KOPT-K1 (cell line): ENCODE measurements around the gene MTMR10.

Experiments
- H3K27ac ChIP-seq: fragments of 200-600 bp; sonication (generic); 2 replicates; pipeline ENCODE4 v1.5.1; 2016; ENCODE audit warnings: antibody characterized with exemption, mild to moderate bottlenecking, low read depth, low read length; ENCODE audit not compliant: poor library complexity, severe bottlenecking
- H3K36me3 ChIP-seq: fragments of 200-600 bp; sonication (generic); 2 replicates; pipeline ENCODE4 v1.5.1; 2017; ENCODE audit warnings: antibody characterized with exemption, mild to moderate bottlenecking, low read length, moderate library complexity; ENCODE audit not compliant: insufficient read depth
- H3K9me3 ChIP-seq: fragments of 200-600 bp; sonication (generic); 2 replicates; pipeline ENCODE4 v1.5.1; 2017; ENCODE audit warnings: antibody characterized with exemption, low read length, mild to moderate bottlenecking; ENCODE audit not compliant: insufficient read depth, poor library complexity, severe bottlenecking

The MTMR10 gene

DNA sequence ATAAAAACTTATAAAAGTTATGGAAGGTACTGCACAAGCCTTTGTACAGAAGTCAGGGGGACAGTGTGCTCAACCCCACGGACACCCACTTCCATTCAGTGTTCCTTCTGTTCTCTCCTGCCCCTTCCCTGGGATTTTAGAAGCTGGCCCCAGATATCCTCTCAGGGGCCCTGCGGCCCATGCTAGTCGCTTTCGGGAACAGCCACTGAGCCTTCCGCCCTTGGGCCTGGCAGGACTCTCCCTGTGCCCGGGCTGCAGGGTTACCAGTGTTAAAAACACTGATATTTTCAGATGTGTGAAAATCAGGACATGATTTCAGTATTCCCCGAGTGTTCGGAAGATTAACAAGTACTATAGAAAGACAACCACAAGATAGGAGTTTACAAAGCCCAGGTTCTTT lies 65.3 kb downstream of the MTMR10 start:
- Histone ChIP-seq H3K27ac (no peak overlapping the region), H3K36me3 (peaks cover 92% of the 10 kb centered on the region), H3K9me3 (no peaks in the 10 kb centered on the region)

DNA sequence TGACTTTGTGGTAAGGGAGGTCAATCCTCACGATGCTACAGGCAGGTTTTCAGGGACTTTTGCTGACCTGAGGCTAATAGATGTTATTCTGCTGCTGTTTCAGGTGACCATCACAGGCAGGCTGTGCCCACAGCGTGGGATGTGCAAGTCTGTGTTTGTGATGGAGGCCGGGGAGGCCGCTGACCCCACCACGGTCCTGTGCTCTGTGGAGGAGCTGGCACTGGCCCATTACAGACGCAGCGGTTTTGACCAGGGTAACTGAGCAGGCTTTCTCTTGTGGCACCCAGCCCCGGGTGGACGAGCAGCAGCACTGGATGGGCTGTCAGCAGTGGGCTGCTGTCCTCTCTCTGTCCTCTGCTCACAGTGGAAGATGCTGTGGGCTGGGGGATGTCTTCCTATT lies 65.7 kb downstream of the MTMR10 start:
- Histone ChIP-seq H3K9me3 (no peaks in the 10 kb centered on the region), H3K27ac (no peak overlapping the region), H3K36me3 (peaks cover 93% of the 10 kb centered on the region)

DNA sequence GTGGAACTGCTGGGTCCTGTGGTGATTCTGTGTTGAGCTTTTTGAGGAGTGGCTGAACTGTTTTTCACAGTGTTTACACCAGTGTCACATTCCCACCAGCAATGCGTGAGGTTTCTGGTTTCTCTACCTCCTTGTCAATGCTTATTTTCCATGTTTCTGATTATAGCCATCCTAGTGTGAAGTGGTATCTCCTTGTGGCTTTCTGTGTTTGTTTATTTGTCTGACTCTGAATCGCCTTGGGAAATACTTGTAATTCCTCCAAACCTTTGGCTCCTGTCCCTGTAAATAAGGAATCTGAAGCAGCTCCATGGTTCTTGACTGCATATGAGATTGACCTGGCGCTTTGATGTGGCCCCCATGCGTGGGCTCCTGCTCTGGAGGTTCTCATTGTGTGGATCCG lies 67.1 kb downstream of the MTMR10 start:
- no peaks in the 10 kb centered on the region for H3K9me3 ChIP-seq
- no peak overlapping the region for H3K27ac ChIP-seq

DNA sequence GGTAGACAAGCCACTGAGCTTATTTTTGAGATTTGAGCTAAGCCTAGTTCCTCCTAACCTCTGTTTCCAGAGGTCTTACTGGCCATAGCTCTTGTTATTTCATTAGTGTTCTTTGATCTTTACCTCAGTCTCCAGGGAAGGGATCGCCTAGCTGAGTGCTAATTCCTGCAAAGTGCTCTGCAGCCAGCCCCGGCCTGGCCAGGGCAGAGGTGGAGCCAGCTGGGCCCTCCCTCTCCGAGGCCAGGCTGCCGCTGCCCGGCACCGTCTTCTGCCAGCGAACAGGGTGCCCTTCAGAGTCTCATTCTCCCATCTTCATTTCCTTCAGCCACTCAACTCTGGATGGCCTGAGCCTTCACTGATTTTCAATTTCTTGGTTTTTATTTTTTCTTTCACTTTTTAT lies 68.0 kb downstream of the MTMR10 start:
- H3K27ac ChIP-seq, result no peak overlapping the region
- H3K9me3 ChIP-seq, result no peaks in the 10 kb centered on the region
- peaks cover 99% of the 10 kb centered on the region for H3K36me3 ChIP-seq

More for the DNA sequence above, 67.1 kb downstream of the MTMR10 start:
- H3K36me3 ChIP-seq, result peaks cover 98% of the 10 kb centered on the region

DNA sequence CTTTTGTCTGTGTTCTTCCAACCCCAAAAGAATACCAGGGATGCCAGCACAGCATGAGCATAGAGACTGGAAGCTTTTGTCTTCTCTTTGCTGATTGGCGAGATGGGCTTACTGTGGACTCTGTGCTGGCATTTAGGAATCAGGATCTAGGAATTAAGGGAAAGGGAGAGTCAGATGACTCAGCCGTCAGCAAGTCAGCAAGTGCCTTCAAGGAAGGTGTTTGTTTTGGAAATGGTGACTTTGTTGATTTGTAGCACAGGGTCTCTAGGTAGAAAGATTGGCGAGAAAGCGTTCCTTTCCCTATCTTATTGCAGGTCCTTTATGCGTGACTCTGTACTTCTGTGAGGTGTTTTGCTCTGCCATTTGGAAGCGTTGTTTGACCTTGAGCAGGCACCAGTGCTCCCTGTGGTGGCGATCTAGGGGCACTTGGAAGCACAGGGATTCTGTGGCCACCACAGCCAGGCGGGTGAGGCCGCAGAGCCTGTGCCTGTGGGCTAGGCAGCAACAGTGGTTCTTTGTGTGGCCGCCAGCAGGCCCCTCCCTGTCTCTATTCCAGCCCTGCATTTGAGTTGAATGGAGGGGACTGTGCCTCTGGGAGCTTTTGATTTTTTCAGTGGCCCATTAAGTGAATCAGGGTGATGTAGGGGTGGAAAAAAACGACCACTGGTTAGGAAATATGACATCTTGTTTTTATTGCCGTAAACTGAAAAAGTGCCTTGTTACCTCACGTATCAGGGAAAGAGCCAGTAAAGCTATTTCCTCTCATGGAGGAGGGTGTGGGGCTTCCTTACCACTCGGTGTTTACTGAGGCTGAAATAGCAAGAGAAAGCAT lies 68.7 kb downstream of the MTMR10 start:
- Histone ChIP-seq H3K36me3 (peaks cover 98% of the 10 kb centered on the region), H3K9me3 (no peaks in the 10 kb centered on the region), H3K27ac (no peak overlapping the region)

DNA sequence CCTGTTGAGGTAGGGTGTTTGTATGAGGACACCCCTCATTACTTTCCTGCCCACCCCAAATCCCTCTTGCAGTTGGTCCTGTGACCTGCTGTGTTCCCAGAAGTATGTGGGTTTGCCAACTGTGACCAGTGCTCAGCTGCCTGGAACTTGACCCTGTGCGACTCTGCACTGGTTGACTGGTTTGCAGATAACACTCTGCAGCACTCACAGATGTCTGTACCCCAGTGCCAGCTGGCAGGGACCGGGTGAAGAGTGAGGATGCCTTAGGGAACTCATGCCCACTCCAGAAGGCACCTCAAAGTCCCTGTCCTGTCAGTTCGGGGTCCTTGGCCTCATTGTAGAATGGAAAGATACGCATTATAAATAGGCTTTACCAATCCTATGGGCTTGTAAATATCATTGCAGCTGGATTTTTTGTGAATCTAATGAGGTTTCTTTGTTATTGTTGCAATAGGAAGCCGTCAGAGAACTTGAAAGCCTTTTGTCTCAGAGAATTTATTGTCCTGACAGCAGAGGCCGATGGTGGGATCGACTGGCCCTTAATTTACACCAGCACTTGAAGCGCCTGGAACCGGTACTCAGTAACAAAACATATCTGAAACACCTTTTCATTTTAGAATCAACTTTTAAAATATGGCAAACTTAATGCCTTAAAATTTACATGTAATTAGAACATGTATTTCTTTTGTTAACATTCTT lies 69.5 kb downstream of the MTMR10 start:
- H3K9me3 ChIP-seq, result no peaks in the 10 kb centered on the region
- peaks cover 96% of the 10 kb centered on the region for H3K36me3 ChIP-seq
- no peak overlapping the region for H3K27ac ChIP-seq

DNA sequence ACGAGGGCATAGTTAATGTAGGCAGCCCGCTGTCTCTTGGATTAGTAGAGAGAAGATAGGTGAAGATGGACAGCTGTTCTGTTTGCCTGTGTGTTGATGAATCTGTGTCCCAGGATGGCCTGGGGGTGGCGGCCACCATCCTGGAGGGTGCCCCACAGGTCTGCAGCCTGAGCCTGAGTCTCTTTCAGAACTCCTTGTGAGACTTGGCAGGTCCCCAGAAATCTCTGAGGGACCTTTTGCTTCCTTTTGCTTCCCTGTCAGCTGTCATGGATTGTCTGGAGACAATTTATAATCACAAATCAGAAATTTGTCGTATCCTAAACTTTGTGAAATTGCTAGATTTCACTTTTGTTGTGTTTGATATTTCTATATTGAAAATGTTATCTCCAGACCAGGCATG lies 70.3 kb downstream of the MTMR10 start:
- no peaks in the 10 kb centered on the region for H3K9me3 ChIP-seq
- no peak overlapping the region for H3K27ac ChIP-seq
- peaks cover 96% of the 10 kb centered on the region for H3K36me3 ChIP-seq

DNA sequence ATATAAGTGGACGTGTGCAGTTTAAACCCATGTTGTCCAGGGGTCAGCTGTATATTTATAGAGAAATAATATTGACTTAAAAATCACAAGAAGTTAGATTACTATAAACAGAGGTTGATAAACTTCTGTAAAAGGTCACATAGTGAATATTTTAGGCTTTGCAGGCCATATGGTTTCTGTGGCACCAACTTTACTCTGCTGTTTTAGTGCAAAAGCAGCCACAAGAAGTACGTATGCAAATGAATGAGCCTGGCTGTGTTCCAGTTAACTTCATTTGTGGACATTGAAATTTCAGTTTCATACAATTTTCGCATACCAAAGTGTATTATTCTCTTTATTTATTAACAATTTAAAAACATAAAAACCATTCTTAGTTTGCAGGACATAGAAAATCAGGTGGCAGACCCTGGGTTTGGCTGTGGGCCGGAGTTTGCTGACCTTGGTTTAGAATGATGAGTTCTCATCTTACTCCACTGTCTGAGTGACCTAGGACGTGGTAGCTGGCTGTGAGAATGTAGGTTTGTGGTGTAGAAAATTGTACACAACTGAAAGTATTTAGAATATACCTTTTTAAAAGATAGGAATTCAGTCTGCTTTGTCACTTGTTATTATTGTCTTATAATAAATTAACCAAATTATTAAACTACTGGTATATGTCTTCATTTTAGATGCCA lies 71.4 kb downstream of the MTMR10 start:
- Histone ChIP-seq H3K27ac (no peak overlapping the region), H3K9me3 (no peaks in the 10 kb centered on the region), H3K36me3 (peaks cover 95% of the 10 kb centered on the region)

DNA sequence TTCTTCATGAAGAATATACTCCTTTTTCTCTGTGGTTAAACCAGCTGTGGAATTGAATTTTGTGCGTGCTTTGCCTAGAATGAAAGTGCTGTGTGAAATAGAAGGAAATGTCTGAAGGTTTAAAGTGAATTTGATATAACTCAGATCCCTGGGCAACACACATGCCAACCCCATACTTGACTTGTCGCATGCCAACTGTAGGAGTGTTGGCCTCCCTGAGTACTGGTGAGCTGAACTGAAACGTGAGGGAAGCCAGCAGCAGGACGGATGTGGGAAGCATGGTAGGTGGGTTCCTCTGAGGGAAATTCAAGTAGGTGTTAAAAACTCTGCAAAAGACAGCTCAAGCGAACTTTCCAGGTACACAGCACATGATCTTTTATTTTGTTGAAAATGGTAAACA lies 73.1 kb downstream of the MTMR10 start:
- H3K27ac ChIP-seq, result no peak overlapping the region
- H3K9me3 ChIP-seq, result no peaks in the 10 kb centered on the region
- H3K36me3 ChIP-seq, result peaks cover 95% of the 10 kb centered on the region

DNA sequence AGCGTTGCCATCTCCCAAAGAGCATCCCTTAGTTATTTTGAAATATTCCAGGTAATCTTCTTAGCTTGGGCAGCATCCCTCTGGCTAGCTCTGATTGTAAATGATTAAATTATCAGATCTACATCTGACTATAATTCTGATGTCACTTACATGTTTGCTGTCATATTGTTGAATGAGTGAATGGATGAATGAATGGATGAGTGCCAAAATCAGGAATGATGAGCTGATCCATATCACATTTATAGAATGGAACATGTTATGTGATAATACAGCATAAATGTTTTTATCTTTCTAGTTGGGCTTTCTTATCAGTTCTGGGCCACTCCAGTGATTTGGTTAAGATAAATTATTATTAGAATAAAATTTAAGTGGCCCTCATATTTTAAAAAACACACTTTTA lies 73.8 kb downstream of the MTMR10 start:
- no peak overlapping the region for H3K27ac ChIP-seq
- peaks cover 95% of the 10 kb centered on the region for H3K36me3 ChIP-seq
- H3K9me3 ChIP-seq, result no peaks in the 10 kb centered on the region

DNA sequence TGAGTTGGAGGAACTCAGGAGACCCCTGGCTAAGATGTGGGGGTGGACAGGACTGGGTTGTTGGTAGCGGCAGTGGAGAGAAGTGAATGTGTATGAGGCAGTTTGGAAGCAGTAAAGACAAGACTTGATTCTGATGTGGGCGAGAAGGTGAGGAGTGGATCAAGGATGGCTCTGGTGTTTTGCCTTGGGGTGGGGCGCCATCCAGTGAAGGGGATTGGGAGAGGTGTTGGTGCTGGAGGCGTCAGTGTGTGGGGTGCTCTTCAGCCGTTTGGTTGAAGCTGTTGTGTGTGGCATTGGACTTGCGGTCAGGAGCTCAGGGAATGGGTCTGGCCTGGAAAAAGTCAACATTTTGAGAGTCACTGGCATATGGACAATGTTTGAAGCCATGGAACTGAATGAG lies 74.4 kb downstream of the MTMR10 start:
- Histone ChIP-seq H3K9me3 (no peaks in the 10 kb centered on the region), H3K27ac (no peak overlapping the region), H3K36me3 (peaks cover 95% of the 10 kb centered on the region)

DNA sequence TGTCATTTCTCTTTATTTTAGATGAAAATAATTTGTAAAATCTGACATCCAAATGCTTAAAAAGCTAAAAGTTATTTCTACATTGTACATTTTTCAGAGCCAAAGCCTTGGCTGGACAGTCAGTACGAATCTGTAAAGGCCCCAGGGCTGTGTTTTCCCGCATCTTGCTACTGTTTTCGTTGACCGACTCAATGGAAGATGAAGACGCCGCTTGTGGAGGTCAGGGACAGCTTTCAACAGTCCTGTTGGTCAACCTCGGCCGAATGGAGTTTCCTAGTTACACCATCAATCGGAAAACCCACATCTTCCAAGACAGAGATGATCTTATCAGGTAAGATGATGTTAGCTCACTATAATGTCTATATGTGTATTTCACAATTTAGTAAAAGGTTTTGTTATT lies 77.7 kb downstream of the MTMR10 start:
- H3K36me3 ChIP-seq, result peaks cover 92% of the 10 kb centered on the region

DNA sequence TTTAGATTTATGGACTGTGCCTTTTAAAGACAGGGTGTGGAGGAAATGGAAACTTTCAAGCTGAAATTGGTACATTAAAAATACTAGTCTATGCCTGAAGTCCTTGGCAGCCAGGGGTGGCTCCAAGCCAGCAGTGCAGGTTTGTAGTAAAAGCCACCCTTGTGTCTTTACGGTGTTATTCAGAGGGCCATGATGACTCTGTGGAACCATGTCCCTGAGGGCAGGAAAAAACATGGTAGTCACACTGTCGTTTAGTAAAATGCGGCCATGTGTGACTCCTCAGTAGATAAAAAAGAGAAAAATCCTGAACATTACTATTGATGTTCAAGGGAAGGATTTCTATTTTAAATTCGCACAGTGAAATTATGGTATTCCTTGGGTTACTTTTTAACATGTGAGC lies 85.1 kb downstream of the MTMR10 start:
- Histone ChIP-seq H3K36me3 (peaks cover 44% of the 10 kb centered on the region), H3K9me3 (no peaks in the 10 kb centered on the region)

More for the DNA sequence above, 77.7 kb downstream of the MTMR10 start:
- H3K27ac ChIP-seq, result no peak overlapping the region
- H3K9me3 ChIP-seq, result no peaks in the 10 kb centered on the region

DNA sequence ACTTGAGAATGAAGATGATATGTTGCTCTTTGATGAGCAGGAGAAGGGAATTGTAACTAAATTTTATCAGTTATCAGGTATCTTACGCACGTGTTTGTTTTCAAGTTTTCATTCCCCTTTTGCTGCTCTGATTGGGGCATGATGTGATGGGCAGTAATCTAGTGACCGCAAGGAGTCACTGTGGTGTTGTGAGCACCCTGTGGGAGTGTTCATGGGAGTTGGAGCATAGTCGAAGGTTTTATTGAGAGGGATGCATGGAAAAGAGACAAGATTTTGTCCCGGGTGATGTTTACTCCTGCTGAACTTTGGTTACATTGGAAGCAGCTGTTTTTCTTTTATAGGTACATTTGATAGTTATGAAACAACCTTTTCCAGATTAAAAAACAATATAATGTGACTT lies 85.6 kb downstream of the MTMR10 start:
- H3K9me3 ChIP-seq, result no peaks in the 10 kb centered on the region
- H3K36me3 ChIP-seq, result peaks cover 38% of the 10 kb centered on the region
- H3K27ac ChIP-seq, result no peak overlapping the region

More for the DNA sequence above, 85.1 kb downstream of the MTMR10 start:
- H3K27ac ChIP-seq, result no peak overlapping the region

DNA sequence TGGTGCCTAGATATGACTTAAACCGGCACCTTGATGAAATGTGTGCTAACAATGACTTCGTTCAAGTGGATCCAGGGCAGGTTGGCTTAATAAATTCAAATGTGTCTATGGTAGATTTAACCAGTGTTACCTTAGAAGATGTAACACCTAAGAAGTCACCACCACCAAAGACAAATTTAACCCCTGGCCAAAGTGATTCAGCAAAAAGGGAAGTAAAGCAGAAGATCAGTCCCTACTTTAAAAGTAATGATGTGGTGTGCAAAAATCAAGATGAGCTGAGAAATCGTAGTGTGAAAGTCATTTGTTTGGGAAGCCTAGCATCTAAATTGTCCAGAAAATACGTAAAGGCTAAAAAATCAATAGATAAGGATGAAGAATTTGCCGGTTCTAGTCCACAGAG lies 86.6 kb downstream of the MTMR10 start:
- Histone ChIP-seq H3K9me3 (no peaks in the 10 kb centered on the region), H3K36me3 (peaks cover 29% of the 10 kb centered on the region), H3K27ac (no peak overlapping the region)
